ENCODE results near the gene SNAPC3.

DNA sequence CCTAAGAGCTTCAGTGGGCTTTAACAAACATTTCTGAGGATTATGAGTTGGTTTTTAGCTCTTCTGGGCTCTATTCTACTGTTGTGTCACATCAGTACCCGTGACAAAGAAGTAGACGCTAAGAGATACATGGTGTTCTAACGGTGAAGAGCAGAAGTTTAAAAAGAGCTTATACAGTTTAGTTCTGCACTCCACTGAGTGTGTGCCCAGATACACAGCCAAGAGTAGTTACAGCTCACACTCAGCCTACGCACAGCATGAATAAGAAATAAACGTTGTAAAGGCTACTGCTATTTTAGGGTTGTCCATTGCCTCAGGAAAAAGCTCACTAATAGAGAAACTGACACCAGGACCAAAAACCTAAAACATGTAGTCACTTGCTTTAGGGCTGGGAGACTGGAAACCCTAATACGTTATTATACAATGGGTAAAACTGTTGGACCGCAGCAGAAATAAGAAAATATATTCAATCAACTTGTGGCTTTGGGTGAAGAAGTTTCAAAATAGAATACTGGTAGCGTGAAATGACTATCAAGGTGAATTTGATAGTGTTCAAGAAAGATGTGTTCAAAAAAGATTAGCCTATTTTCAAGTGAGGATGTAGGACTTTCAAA lies 53.4 kb downstream of the SNAPC3 start:
- no peak for TF ChIP-seq CTCF (IDR thresholded peaks at IDR 0.05; ENCODE audit: low read length)
- TF ChIP-seq EZH2 (optimal IDR thresholded peaks at IDR 0.05; ENCODE audit: low read depth, low read length): no peak
- no peak for TF ChIP-seq EZH2phosphoT487 (IDR thresholded peaks at IDR 0.05; ENCODE audit: low read length)
